Measurements from ENCODE around the gene SYNDIG1L. TPM values are rescaled to one million over a fixed set of nuclear protein-coding genes. Genes with fewer than 3 reads are reported as not detected.

Gene SYNDIG1L
- total RNA-seq, 1 donor from 2014 or later: 1.6 TPM

DNA sequence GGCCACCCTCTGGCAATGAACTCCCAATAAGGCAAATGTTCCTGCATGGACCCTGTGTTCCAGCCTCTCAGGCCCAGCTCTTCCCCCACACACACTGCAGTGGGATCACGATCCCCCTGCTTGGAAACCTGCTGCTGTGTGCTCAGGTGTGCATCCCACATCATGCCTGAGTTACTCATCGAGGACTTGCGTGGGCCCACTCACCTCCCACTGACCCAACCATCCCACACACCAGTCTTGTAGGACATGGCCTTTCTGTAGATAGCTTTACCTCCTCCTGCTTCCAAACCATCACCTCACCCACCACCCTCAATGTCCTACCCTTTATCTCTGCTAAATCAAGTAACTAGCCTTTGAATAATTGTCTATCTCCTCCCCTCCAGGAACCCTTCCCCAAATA lies 42.5 kb upstream of the SYNDIG1L start:
- no peak overlapping the region for H3K4me3 ChIP-seq
- TF ChIP-seq, protein P1, sequence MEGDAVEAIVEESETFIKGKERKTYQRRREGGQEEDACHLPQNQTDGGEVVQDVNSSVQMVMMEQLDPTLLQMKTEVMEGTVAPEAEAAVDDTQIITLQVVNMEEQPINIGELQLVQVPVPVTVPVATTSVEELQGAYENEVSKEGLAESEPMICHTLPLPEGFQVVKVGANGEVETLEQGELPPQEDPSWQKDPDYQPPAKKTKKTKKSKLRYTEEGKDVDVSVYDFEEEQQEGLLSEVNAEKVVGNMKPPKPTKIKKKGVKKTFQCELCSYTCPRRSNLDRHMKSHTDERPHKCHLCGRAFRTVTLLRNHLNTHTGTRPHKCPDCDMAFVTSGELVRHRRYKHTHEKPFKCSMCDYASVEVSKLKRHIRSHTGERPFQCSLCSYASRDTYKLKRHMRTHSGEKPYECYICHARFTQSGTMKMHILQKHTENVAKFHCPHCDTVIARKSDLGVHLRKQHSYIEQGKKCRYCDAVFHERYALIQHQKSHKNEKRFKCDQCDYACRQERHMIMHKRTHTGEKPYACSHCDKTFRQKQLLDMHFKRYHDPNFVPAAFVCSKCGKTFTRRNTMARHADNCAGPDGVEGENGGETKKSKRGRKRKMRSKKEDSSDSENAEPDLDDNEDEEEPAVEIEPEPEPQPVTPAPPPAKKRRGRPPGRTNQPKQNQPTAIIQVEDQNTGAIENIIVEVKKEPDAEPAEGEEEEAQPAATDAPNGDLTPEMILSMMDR (IDR thresholded peaks at IDR 0.05): no peak
- peaks cover 12% of the 10 kb centered on the region for H3K4me1 ChIP-seq
- H3K9me3 ChIP-seq: no peaks in the 10 kb centered on the region
- DNase-seq (no peak), ATAC-seq (no peak)
- H3K27me3 ChIP-seq (ENCODE audit: low read depth): no peaks in the 10 kb centered on the region
- H3K27ac ChIP-seq: no peak overlapping the region
- peaks cover 21% of the 10 kb centered on the region for H3K36me3 ChIP-seq
- intact Hi-C loops (cut with DNase I): no loop called here

DNA sequence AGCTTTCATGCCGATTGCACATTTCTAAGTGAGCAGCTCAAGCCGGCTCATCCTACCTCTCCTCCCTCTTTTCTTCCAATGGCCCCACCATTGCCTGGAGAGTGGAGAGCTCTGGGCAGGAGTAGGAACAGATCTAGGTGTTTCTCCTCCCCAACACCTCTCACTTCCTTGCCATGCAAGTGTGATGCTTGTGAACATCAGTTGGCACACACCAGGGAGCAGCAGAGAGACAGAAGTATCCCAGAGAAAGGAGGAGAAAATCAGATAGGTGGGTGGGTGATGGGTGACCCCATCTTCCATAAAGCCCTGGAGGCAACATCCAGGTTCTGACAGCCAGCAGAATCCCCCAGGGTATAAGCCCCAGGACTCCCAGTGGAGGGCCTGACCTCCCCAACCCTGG lies 39.3 kb upstream of the SYNDIG1L start:
- H3K4me3 ChIP-seq: no peak overlapping the region
- H3K9me3 ChIP-seq: no peaks in the 10 kb centered on the region
- H3K27me3 ChIP-seq (ENCODE audit: low read depth): no peaks in the 10 kb centered on the region
- ATAC-seq (no peak), DNase-seq (no peak)
- TF ChIP-seq, protein P1 (IDR thresholded peaks at IDR 0.05): no peak
- intact Hi-C loops (cut with DNase I): no loop called here
- no peak overlapping the region for H3K27ac ChIP-seq
- H3K36me3 ChIP-seq: peaks cover 9% of the 10 kb centered on the region
- peaks cover 10% of the 10 kb centered on the region for H3K4me1 ChIP-seq

DNA sequence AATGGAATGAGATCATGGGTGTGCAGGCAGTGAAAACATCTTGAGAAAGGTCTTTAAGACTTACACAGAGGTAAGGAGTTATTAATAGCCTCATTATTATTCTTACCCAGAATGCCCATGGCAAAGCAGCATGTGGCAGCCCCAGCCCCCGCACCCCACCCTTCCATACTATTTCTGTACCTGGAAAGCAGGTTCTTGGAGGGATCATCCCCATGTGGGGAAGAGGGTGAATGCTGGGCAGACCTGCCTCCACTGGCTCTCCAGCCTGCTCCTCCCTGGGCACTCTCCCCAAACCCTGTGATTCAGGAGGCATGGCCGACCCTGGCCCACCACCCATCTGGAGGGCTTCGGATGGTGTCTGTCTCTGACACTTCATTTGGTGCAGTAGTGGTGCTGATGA lies 38.8 kb upstream of the SYNDIG1L start:
- no peak for ATAC-seq

DNA sequence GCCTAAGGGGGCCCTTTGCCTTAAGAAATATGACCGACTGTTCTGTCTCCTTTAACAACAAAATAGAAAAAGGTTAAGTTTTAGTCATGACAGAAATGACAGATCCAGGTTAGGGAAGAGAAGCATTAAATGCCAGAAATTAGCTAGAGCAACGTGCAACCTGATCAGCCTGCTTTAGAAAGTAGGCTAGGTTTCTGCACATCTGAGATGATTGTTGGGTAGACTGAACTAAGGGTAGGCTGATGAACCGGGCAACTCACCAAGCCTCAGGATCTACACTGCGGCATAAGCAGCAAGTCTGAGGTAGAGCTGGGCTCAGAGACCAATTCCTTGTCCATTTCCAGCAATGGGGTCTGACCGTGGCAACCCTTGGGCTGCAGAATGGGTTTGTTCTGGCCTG lies 37.7 kb upstream of the SYNDIG1L start:
- Histone ChIP-seq H3K4me3 (no peak overlapping the region), H3K27ac (no peak overlapping the region), H3K4me1 (no peaks in the 10 kb centered on the region), H3K9me3 (no peaks in the 10 kb centered on the region), H3K27me3 (ENCODE audit: low read depth) (no peaks in the 10 kb centered on the region), H3K36me3 (no peaks in the 10 kb centered on the region)
- DNase-seq (no peak), ATAC-seq (no peak)
- intact Hi-C loops (cut with DNase I): no loop called here
- TF ChIP-seq, protein P1 (IDR thresholded peaks at IDR 0.05): no peak

More for the DNA sequence above, 38.8 kb upstream of the SYNDIG1L start:
- Histone ChIP-seq H3K36me3 (peaks cover 5% of the 10 kb centered on the region), H3K9me3 (no peaks in the 10 kb centered on the region), H3K4me3 (no peak overlapping the region), H3K27me3 (ENCODE audit: low read depth) (no peaks in the 10 kb centered on the region), H3K27ac (no peak overlapping the region), H3K4me1 (peaks cover 4% of the 10 kb centered on the region)
- TF ChIP-seq, protein P1 (IDR thresholded peaks at IDR 0.05): no peak
- intact Hi-C loops (cut with DNase I): no loop called here
- DNase-seq: no peak

DNA sequence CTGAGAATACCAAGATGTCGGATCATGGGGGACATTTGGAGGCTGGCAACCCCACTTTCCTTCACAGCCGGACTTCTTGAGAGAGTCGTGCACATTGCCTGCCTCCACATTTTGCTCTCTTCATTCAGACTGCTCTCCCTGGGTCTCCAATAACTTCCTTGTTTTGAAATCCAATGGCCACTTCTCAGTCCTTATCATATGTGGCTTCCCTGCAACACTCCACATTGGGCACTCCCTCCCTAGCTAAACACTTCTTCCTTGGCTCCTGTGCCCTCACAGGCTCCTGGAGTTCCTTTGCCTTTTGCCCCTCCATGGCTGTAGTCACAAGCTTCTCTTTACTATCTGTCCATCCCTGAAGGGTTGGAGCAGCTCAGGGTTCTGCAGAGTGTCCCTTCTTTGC lies 37.0 kb upstream of the SYNDIG1L start:
- intact Hi-C loops (cut with DNase I): no loop called here
- TF ChIP-seq, protein P1 (IDR thresholded peaks at IDR 0.05): no peak

DNA sequence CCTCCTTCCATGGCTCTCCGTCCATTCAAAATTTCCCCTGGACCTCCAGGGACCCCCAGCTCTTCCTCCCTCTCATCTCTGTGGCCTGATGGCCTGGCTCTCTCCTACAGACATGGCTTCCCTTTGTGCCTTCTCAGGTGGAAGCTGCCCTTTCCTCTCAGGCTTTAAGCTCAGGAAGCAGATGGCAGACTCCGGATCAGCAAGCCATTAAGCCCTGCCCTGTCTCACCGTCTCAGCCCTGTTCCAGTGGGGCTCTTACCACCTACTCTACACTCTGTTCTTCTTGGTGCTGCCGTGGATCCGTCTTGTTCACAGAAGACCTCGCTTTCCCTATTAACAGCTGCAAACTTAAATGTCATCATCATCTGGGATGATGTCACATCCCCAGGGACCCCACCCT lies 34.0 kb upstream of the SYNDIG1L start:
- H3K9me3 ChIP-seq: no peaks in the 10 kb centered on the region
- H3K27ac ChIP-seq: no peak overlapping the region
- intact Hi-C loops (cut with DNase I): no loop called here
- TF ChIP-seq, protein P1 (IDR thresholded peaks at IDR 0.05): no peak
- no peaks in the 10 kb centered on the region for H3K36me3 ChIP-seq
- no peaks in the 10 kb centered on the region for H3K4me1 ChIP-seq
- H3K4me3 ChIP-seq: no peak overlapping the region
- no peaks in the 10 kb centered on the region for H3K27me3 ChIP-seq (ENCODE audit: low read depth)
- no peak for ATAC-seq
- DNase-seq: no peak

More for the DNA sequence above, 37.0 kb upstream of the SYNDIG1L start:
- no peak overlapping the region for H3K4me3 ChIP-seq
- no peaks in the 10 kb centered on the region for H3K27me3 ChIP-seq (ENCODE audit: low read depth)
- H3K36me3 ChIP-seq: no peaks in the 10 kb centered on the region
- H3K9me3 ChIP-seq: no peaks in the 10 kb centered on the region
- no peaks in the 10 kb centered on the region for H3K4me1 ChIP-seq
- DNase-seq: no peak
- no peak overlapping the region for H3K27ac ChIP-seq
- ATAC-seq: peak; percentile 73 to 74

Measured in lower lobe of right lung (tissue), 2 donors.